ENCODE measurements around the gene RAB3C.

The RAB3C gene

GRCh38 chr5:58898006-58898405 is 315.1 kb downstream of the RAB3C start:
- FAIRE-seq (no peak), DNase-seq (ENCODE audit: extremely low spot score, insufficient read length, low read depth) (no peak)

- DNase-seq (ENCODE audit: extremely low spot score, insufficient read length, low read depth) (no peak), FAIRE-seq (no peak)
Measured at GRCh38 chr5:58898538-58898937, 315.7 kb downstream of the RAB3C start.

DNA sequence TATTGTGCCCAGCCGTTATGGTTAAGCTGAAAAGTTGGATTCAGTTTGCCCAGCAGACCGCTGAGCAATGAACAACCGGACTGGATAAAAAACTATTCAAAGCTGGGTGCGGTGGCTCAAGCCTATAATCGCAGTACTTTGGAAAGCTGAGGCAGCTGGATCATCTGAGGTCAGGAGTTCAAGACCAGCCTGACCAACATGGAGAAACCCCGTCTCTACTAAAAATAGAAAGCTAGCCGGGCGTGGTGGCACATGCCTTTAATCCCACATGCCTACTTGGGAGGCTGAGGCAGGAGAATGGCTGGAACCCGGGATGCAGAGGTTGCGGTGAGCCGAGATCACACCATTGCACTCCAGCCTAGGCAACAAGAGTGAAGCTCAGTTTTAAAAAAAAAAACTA is 318.4 kb downstream of the RAB3C start:
- FAIRE-seq (no peak), DNase-seq (ENCODE audit: extremely low spot score, insufficient read length, low read depth) (no peak)

- FAIRE-seq: no peak
- DNase-seq (ENCODE audit: extremely low spot score, insufficient read length, low read depth): no peak
Measured at GRCh38 chr5:58902305-58902704, 319.4 kb downstream of the RAB3C start.

GRCh38 chr5:58902765-58903164 is 319.9 kb downstream of the RAB3C start:
- DNase-seq (ENCODE audit: extremely low spot score, insufficient read length, low read depth) (no peak), FAIRE-seq (no peak)

DNA sequence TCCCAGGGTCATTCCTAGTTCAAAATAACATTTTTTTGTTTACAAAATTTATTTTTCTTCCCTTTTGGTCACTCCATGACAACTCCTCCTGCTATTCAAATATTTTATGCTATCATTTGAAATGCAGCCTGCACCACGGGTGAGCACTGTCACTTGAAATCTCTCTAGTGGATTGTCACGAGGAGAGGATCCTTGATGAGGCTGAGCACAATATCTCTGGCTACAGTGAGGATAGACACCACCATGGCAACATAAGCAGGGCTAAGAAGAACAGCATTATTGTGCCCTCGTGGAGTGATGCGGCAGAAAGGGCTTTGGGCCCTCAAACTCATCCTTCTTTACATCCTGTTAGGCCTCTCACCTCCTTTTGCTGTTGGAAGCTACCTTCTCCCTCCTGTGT is 321.9 kb downstream of the RAB3C start:
- DNase-seq (ENCODE audit: extremely low spot score, insufficient read length, low read depth): no peak
- FAIRE-seq: no peak

DNA sequence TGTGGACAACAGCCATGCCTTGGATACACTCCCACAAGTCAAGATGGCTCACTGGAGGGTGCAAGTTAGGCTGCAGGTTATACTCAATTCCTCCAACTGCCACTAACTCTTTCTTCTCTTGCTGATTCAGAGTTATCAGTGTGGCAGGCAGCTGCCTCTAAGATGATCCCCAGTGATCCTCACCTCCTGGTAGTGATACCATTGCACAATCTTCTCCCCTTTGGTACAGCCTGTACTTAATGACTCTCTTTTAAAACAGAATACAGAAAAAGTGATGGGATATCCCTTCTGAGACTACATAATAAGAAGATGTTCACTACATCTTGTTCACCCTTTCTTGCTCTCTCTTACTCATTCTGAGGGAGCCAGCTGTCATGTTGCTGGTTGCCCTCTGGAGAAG is 323.1 kb downstream of the RAB3C start:
- DNase-seq (ENCODE audit: extremely low spot score, insufficient read length, low read depth) (no peak), FAIRE-seq (no peak)
